Panc1 (cell line): ENCODE results near the gene SUPT3H. TPM values are rescaled to one million over a fixed set of nuclear protein-coding genes. Genes with fewer than 3 reads are reported as not detected.

Experiments used
- ATAC-seq: fragments of 200-7000 bp; cut with Tn5 transposase; 2 replicates; pipeline ENCODE4 v1.9.1; 2020; ENCODE audit warnings: mild to moderate bottlenecking, moderate library complexity
- BruUV-seq: library from RNA; stranded (reverse); fragments of 400-500 nt; replicated peaks from 2 replicates; lab custom pipeline; 2021; lab: Mats Ljungman, UMichigan
- CTCF ChIA-PET: fragments of 300-600 bp; sonication (Branson Sonifier 250); formaldehyde crosslinking; loops from one replicate; lab custom pipeline; 2022; ENCODE audit warnings: antibody characterized with exemption; lab: Charles Lee
- POLR2A ChIA-PET: fragments of 300-600 bp; sonication (Branson Sonifier 250); formaldehyde crosslinking; loops from one replicate; lab custom pipeline; 2022; ENCODE audit warnings: antibody characterized with exemption; lab: Charles Lee
- DNase-seq: peaks from one replicate; pipeline ENCODE4 v3.0.0-alpha.2; 2010; ENCODE audit warnings: low read depth, low spot score
- H3K27ac ChIP-seq: 2 replicates; pipeline ENCODE4 v1.5.1; 2011; ENCODE audit warnings: mild to moderate bottlenecking, low read length, inconsistent platforms
- H3K27me3 ChIP-seq: fragments of 200-500 bp; sonication (Bioruptor generic); 2 replicates; pipeline ENCODE4 v1.6.0; 2014; ENCODE audit warnings: low read length, inconsistent platforms; ENCODE audit not compliant: control insufficient read depth, insufficient read depth
- H3K36me3 ChIP-seq: fragments of 200-500 bp; sonication (Bioruptor generic); 2 replicates; pipeline ENCODE4 v1.5.1; 2014; ENCODE audit warnings: inconsistent platforms, mild to moderate bottlenecking, low read length, moderate library complexity; ENCODE audit not compliant: control insufficient read depth, insufficient read depth
- H3K4me1 ChIP-seq: 2 replicates; pipeline ENCODE4 v1.5.1; 2011; ENCODE audit warnings: inconsistent platforms, mild to moderate bottlenecking, low read length, moderate library complexity; ENCODE audit not compliant: control insufficient read depth, insufficient read depth
- H3K4me3 ChIP-seq, 2 experiments: 2 replicates each; pipeline ENCODE4 v1.5.1; 2011 to 2012; ENCODE audit warnings: low read depth in 2 of 2, low read length in 2 of 2, mild to moderate bottlenecking in 2 of 2, inconsistent platforms in 1 of 2, moderate library complexity in 1 of 2
- H3K9me3 ChIP-seq: fragments of 200-500 bp; sonication (Bioruptor generic); 2 replicates; pipeline ENCODE4 v1.5.1; 2014; ENCODE audit warnings: low read depth, mild to moderate bottlenecking, inconsistent platforms, low read length, moderate library complexity; ENCODE audit not compliant: control insufficient read depth, insufficient read depth
- POLR2AphosphoS5 ChIP-seq: IDR thresholded peaks from 2 replicates; pipeline ENCODE4 v1.6.1; 2012; ENCODE audit warnings: mild to moderate bottlenecking, low read depth, low read length, moderate library complexity
- REST ChIP-seq, 2 experiments: IDR thresholded peaks; 2 replicates each; pipeline ENCODE4 v1.6.1; 2011 to 2012; ENCODE audit warnings: low read depth in 2 of 2, control low read depth in 1 of 2, low read length in 1 of 2, mild to moderate bottlenecking in 1 of 2, moderate library complexity in 1 of 2; ENCODE audit not compliant: insufficient read depth in 1 of 2
- SIN3A ChIP-seq: IDR thresholded peaks from 2 replicates; pipeline ENCODE4 v1.6.1; 2012; ENCODE audit warnings: low read depth, mild to moderate bottlenecking, low read length, moderate library complexity, borderline replicate concordance; ENCODE audit not compliant: insufficient read depth
- TCF7L2 ChIP-seq: IDR thresholded peaks from 2 replicates; pipeline ENCODE4 v1.6.1; 2011; ENCODE audit warnings: mild to moderate bottlenecking, low read depth, low read length, inconsistent platforms
- in situ Hi-C: cut with HindIII; loops from 2 replicates; pipeline ENCODE4 v1.10.0; 2016; ENCODE audit warnings: low sequenced_read_pairs, low pct_unique_long_range_greater_than_20kb
- intact Hi-C: fragments of 100-400 bp; cut with micrococcal nuclease; formaldehyde crosslinking; loops from one replicate; pipeline ENCODE4 v1.10.0; 2022; ENCODE audit not compliant: unreplicated experiment
- total RNA-seq: library from RNA; stranded (reverse); gene quantifications from one replicate; pipeline ENCODE4 v1.2.1, GENCODE V29; 2021; ENCODE audit not compliant: unreplicated experiment
- TF ChIP-seq, protein P1 (sequence below): fragments of 450-650 bp; IDR thresholded peaks from 2 replicates; pipeline ENCODE4 v1.5.1; 2017; ENCODE audit warnings: mild to moderate bottlenecking

Gene SUPT3H
- total RNA-seq, 1 experiment from 2014 or later = 11.0 TPM

DNA sequence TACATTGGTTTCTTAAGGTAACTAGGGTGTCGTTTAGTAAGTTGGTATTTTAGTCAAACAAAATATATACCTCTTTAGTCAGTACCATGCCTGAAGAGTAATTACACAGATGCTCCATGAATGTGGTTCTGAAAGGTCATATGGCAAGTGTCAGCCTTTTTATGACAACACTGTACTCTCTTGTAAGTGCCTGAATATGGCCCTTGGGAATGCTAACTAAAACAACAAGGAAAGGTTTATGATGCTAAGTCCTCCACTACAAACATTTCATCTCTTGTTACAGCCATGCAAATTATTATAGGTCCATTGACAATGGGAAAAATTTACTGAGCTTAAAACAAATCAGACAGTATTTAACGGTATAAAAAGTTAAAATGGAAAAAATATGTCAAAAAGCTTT lies 39.0 kb upstream of the SUPT3H start:
- intact Hi-C loops = loop anchor here (5.0 kb wide), 1 partner anchor 784 kb away; no protein-coding TSS in a partner anchor
- POLR2A ChIA-PET = no interaction called here

DNA sequence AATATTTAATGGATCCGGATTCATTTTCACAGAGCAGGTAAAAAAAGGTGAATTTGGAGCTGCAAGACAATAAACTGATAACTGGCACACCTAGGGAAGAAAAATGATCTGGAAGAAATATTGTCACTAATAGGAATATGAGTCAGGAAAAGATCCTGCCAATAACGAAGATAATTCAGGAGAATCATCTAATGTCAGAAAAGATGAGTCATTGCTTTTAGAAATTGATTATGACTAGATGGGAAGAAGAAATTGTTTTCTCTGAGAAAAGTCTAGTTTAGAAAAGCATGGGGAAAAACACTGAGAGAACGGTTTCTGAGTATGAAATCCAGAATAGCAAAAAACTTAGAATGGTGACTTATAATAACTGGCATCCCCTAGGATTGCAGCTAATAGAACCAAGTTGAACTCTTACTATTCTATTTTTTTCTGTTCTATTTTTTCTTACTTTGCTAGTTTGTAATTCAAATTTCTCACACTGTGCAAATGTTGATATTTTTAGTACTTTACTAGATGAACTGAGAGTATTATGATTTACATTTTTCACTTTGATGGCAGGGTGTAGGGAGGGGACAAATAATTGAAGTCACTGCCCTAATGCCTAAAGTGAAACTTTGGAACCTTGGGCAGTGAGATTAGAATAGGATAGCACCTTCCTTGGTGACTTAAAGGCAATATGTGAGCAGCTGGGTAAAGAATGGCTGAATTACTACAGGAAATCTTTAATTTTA lies 38.2 kb upstream of the SUPT3H start:
- TF ChIP-seq SIN3A = no peak
- TF ChIP-seq, protein P1, sequence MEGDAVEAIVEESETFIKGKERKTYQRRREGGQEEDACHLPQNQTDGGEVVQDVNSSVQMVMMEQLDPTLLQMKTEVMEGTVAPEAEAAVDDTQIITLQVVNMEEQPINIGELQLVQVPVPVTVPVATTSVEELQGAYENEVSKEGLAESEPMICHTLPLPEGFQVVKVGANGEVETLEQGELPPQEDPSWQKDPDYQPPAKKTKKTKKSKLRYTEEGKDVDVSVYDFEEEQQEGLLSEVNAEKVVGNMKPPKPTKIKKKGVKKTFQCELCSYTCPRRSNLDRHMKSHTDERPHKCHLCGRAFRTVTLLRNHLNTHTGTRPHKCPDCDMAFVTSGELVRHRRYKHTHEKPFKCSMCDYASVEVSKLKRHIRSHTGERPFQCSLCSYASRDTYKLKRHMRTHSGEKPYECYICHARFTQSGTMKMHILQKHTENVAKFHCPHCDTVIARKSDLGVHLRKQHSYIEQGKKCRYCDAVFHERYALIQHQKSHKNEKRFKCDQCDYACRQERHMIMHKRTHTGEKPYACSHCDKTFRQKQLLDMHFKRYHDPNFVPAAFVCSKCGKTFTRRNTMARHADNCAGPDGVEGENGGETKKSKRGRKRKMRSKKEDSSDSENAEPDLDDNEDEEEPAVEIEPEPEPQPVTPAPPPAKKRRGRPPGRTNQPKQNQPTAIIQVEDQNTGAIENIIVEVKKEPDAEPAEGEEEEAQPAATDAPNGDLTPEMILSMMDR = no peak
- no peak for TF ChIP-seq POLR2AphosphoS5
- no peak for TF ChIP-seq TCF7L2
- Histone ChIP-seq H3K4me3 (no peak overlapping the region), H3K9me3 (no peaks in the 10 kb centered on the region), H3K36me3 (no peaks in the 10 kb centered on the region), H3K27me3 (no peaks in the 10 kb centered on the region), H3K4me1 (peaks cover 10% of the 10 kb centered on the region), H3K27ac (no peak overlapping the region)
- ChIA-PET POLR2A (no interaction called here), CTCF (no interaction called here)
- in situ Hi-C loops = no loop called here
- intact Hi-C loops = loop anchor here (5.0 kb wide), 1 partner anchor 784 kb away; no protein-coding TSS in a partner anchor
- BruUV-seq = no TSS peak
- ATAC-seq (no peak), DNase-seq (no peak)

More for the DNA sequence above, 39.0 kb upstream of the SUPT3H start:
- Histone ChIP-seq H3K36me3 (no peaks in the 10 kb centered on the region), H3K4me3 (no peak overlapping the region), H3K4me1 (peaks cover 15% of the 10 kb centered on the region), H3K27me3 (no peaks in the 10 kb centered on the region), H3K27ac (no peak overlapping the region), H3K9me3 (no peaks in the 10 kb centered on the region)
- no TSS peak for BruUV-seq
- DNase-seq = no peak
- no peak for ATAC-seq
- in situ Hi-C loops = no loop called here
- TF ChIP-seq TCF7L2 (no peak), SIN3A (no peak), POLR2AphosphoS5 (no peak)
- TF ChIP-seq, protein P1 = no peak
- CTCF ChIA-PET = no interaction called here

DNA sequence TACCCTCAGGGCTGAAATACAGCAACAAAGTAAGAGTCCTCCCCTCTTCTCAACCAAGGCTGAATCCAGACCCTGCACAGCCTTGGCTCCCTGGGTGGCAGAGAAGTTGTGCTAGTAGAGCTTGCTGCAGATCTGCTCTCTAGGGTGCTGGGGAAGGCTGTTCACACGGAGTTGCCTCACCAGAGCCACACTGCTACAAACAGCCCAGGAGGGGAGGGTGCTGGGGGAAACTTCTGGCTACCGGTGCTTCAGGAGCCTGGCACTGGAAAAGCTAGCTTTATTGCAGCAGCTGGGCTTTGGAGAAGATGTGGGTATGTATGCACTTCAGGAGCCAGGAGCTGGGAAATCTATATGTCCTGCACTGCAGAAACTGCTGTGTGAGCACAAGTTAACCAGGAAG lies 37.6 kb upstream of the SUPT3H start:
- DNase-seq (no peak), ATAC-seq (no peak)
- BruUV-seq = no TSS peak
- POLR2A ChIA-PET = no interaction called here
- Histone ChIP-seq H3K4me3 (no peak overlapping the region), H3K4me1 (peaks cover 4% of the 10 kb centered on the region), H3K36me3 (no peaks in the 10 kb centered on the region), H3K27me3 (no peaks in the 10 kb centered on the region), H3K27ac (no peak overlapping the region), H3K9me3 (no peaks in the 10 kb centered on the region)
- intact Hi-C loops (loop anchor here (5.0 kb wide), 1 partner anchor 783 kb away; no protein-coding TSS in a partner anchor), in situ Hi-C loops (no loop called here)
- CTCF ChIA-PET = no interaction called here
- TF ChIP-seq, protein P1 = no peak
- no peak for TF ChIP-seq POLR2AphosphoS5
- TF ChIP-seq REST (IDR thresholded peaks at IDR 0.05; ENCODE audit: insufficient read depth in 1 of 2, low read depth in 2 of 2, low read length in 1 of 2) = no peak
- TF ChIP-seq TCF7L2 = no peak
